Erythroblast (primary cell): Measurements from ENCODE around the gene PPM1D.

Source experiments
- GATA1 ChIP-seq: IDR thresholded peaks from 2 replicates; pipeline ENCODE4 v1.6.1; 2011; ENCODE audit warnings: low read depth, mild to moderate bottlenecking, control low read depth, low read length, moderate library complexity
- POLR2A ChIP-seq: IDR thresholded peaks from 2 replicates; pipeline ENCODE4 v1.6.1; 2011; ENCODE audit warnings: mild to moderate bottlenecking, low read length

- TF ChIP-seq POLR2A (no peak), GATA1 (no peak)
Measured at GRCh38 chr17:60562421-60562820, 37.6 kb upstream of the PPM1D start.
